ENCODE results near the gene NNMT. TPM values are rescaled to one million over a fixed set of nuclear protein-coding genes. Genes with fewer than 3 reads are reported as not detected.

Gene NNMT
- total RNA-seq, 1 experiment from 2014 or later = not detected

DNA sequence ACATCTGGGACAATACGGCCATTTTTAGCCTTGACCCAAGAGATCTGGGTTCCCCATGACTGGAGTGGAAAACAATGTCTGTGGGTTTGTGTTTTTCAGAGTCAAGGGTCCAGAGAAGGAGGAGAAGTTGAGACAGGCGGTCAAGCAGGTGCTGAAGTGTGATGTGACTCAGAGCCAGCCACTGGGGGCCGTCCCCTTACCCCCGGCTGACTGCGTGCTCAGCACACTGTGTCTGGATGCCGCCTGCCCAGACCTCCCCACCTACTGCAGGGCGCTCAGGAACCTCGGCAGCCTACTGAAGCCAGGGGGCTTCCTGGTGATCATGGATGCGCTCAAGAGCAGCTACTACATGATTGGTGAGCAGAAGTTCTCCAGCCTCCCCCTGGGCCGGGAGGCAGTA lies 15.7 kb downstream of the NNMT start:
- Histone ChIP-seq H3K79me1 (ENCODE audit: insufficient read depth, low read depth, low read length, poor library complexity, severe bottlenecking) (no peaks in the 10 kb centered on the region), H2AK5ac (ENCODE audit: insufficient read length, low read length) (no peak overlapping the region), H2BK15ac (ENCODE audit: low read depth, low read length) (no peak overlapping the region), H3K4me2 (ENCODE audit: insufficient read depth, insufficient read length, low read length) (no peak overlapping the region), H3K23me2 (ENCODE audit: insufficient read length, low read depth, low read length, poor library complexity, severe bottlenecking) (no peaks in the 10 kb centered on the region), H4K91ac (ENCODE audit: insufficient read length, low read depth, low read length) (no peak overlapping the region), H3K4me1 (ENCODE audit: insufficient read depth, low read length) (peaks cover 5% of the 10 kb centered on the region), H3K9me3 (ENCODE audit: control insufficient read depth, low read depth, low read length) (no peaks in the 10 kb centered on the region), H2BK5ac (ENCODE audit: insufficient read length, low read length) (no peak overlapping the region), H3K18ac (ENCODE audit: insufficient read length, low read depth, low read length) (no peak overlapping the region), H4K20me1 (ENCODE audit: control insufficient read depth, insufficient read depth, insufficient read length) (no peaks in the 10 kb centered on the region), H3K79me2 (ENCODE audit: insufficient read depth, low read length) (no peaks in the 10 kb centered on the region), H3K4ac (ENCODE audit: low read depth, low read length) (no peak overlapping the region), H2BK12ac (ENCODE audit: insufficient read length, low read depth, low read length) (no peak overlapping the region), H4K8ac (replicated peaks; ENCODE audit: insufficient read length, low read depth, low read length) (no peak overlapping the region), H3T11ph (ENCODE audit: low read length) (no peak overlapping the region), H4K5ac (ENCODE audit: insufficient read length, low read depth, low read length) (no peak overlapping the region), H3K56ac (ENCODE audit: insufficient read length, low read depth, low read length) (no peak overlapping the region), H2AFZ (ENCODE audit: low read length) (no peak overlapping the region), H3K27me3 (ENCODE audit: insufficient read depth, low read length) (no peaks in the 10 kb centered on the region), H2BK20ac (ENCODE audit: low read depth, low read length, poor library complexity, severe bottlenecking) (no peak overlapping the region), H3K9ac (ENCODE audit: extremely low read depth, insufficient read length, low read length) (no peak overlapping the region), H3K14ac (ENCODE audit: insufficient read depth, low read length) (no peak overlapping the region), H3K23ac (ENCODE audit: insufficient read length, low read depth, low read length) (no peak overlapping the region), H2BK120ac (ENCODE audit: low read depth, low read length, poor library complexity, severe bottlenecking) (no peak overlapping the region), H3K27ac (ENCODE audit: insufficient read length, low read depth, low read length) (no peak overlapping the region)
- Mint-ChIP-seq H3K4me1 (peaks cover 15 to 22% of the 10 kb centered on the region in 2 experiments), H3K27me3 (ENCODE audit: low read depth) (peaks cover 17% of the 10 kb centered on the region), H3K4me3 (no peak overlapping the region), H3K27ac (no peak overlapping the region), H3K9me3 (no peaks in the 10 kb centered on the region), H3K36me3 (ENCODE audit: insufficient read depth in 1 of 3, low read depth in 3 of 3) (no peaks in the 10 kb centered on the region; a peak in 1 of 7 replicates)
- no peak for DNase-seq
- no CpG with 5 or more reads among the region's 10 CpGs for WGBS (ENCODE audit: extremely low coverage, insufficient read length, low lambda C conversion rate)
- TF ChIP-seq, protein P1, sequence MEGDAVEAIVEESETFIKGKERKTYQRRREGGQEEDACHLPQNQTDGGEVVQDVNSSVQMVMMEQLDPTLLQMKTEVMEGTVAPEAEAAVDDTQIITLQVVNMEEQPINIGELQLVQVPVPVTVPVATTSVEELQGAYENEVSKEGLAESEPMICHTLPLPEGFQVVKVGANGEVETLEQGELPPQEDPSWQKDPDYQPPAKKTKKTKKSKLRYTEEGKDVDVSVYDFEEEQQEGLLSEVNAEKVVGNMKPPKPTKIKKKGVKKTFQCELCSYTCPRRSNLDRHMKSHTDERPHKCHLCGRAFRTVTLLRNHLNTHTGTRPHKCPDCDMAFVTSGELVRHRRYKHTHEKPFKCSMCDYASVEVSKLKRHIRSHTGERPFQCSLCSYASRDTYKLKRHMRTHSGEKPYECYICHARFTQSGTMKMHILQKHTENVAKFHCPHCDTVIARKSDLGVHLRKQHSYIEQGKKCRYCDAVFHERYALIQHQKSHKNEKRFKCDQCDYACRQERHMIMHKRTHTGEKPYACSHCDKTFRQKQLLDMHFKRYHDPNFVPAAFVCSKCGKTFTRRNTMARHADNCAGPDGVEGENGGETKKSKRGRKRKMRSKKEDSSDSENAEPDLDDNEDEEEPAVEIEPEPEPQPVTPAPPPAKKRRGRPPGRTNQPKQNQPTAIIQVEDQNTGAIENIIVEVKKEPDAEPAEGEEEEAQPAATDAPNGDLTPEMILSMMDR (conservative IDR thresholded peaks at IDR 0.05) = no peak
